Endothelial cell of umbilical vein (primary cell): Measurements from ENCODE around the gene HRK. TPM values are rescaled to one million over a fixed set of nuclear protein-coding genes. Genes with fewer than 3 reads are reported as not detected.

ENCODE experiments used
- BruUV-seq: library from RNA; stranded (reverse); fragments of 400-500 nt; replicated peaks from 2 replicates; lab custom pipeline; 2021; lab: Mats Ljungman, UMichigan
- CTCF ChIA-PET: fragments of 300-600, 350-600 bp; sonication (Branson Sonifier 250); formaldehyde crosslinking; loops from one replicate; lab custom pipeline; 2021; ENCODE audit warnings: antibody characterized with exemption, inconsistent platforms; lab: Charles Lee
- POLR2A ChIA-PET: fragments of 300-600, 350-600 bp; sonication (Branson Sonifier 250); formaldehyde crosslinking; loops from one replicate; lab custom pipeline; 2021; ENCODE audit warnings: antibody characterized with exemption, inconsistent platforms; lab: Charles Lee
- DNase-seq: peaks from one replicate; pipeline ENCODE4 v3.0.0-alpha.2; 2011; ENCODE audit warnings: low read depth, low spot score
- FAIRE-seq: peaks from 2 replicates; lab custom pipeline; 2011; peaks lifted over from hg19 to GRCh38; lab: Jason Lieb, UNC
- H2AFZ ChIP-seq: 2 replicates; pipeline ENCODE4 v1.6.0; 2012; ENCODE audit warnings: low read depth, low read length, control low read depth, inconsistent platforms
- H3K27ac ChIP-seq: 2 replicates; pipeline ENCODE4 v1.5.1; 2011; ENCODE audit warnings: low read depth, mild to moderate bottlenecking, control low read depth, low read length, moderate library complexity; ENCODE audit not compliant: insufficient read depth
- H3K27me3 ChIP-seq, 2 experiments: 2 replicates each; pipeline versions ENCODE4 v1.6.0 to v1.6.1; 2011; ENCODE audit warnings: low read length in 2 of 2, mixed read lengths in 1 of 2; ENCODE audit not compliant: control insufficient read depth in 2 of 2, insufficient read depth in 2 of 2
- H3K36me3 ChIP-seq, 2 experiments: 2 replicates in 1 of 2; 3 replicates in 1 of 2; pipeline ENCODE4 v1.5.1; 2011; ENCODE audit warnings: low read length in 2 of 2, mild to moderate bottlenecking in 1 of 2, moderate library complexity in 1 of 2; ENCODE audit not compliant: control insufficient read depth in 2 of 2, insufficient read depth in 2 of 2; ENCODE audit errors: extremely low read depth in 1 of 2
- H3K4me1 ChIP-seq: 3 replicates; pipeline ENCODE4 v1.5.1; 2011; ENCODE audit warnings: mild to moderate bottlenecking, low read length; ENCODE audit not compliant: control insufficient read depth, insufficient read depth; ENCODE audit errors: extremely low read depth
- H3K4me2 ChIP-seq: 2 replicates; pipeline ENCODE4 v1.6.1; 2011; ENCODE audit warnings: low read length, control low read depth, mixed read lengths; ENCODE audit not compliant: insufficient read depth
- H3K4me3 ChIP-seq, 3 experiments: fragments of 200-600 bp in 1 of 3; sonication (generic), shearing (Covaris generic) in 1 of 3; replicated peaks in 1 of 3; 2 replicates each; pipeline ENCODE4 v1.5.1; 2011 to 2016; ENCODE audit warnings: control low read depth in 3 of 3, low read length in 3 of 3, mild to moderate bottlenecking in 2 of 3, inconsistent platforms in 1 of 3, low read depth in 1 of 3, moderate library complexity in 1 of 3; ENCODE audit not compliant: insufficient read depth in 1 of 3
- H3K79me2 ChIP-seq: 2 replicates; pipeline ENCODE4 v1.6.0; 2012; ENCODE audit warnings: low read length, inconsistent platforms; ENCODE audit not compliant: control insufficient read depth, insufficient read depth
- H3K9ac ChIP-seq: replicated peaks from 2 replicates; pipeline ENCODE3; 2011; ENCODE audit warnings: low read length, control low read depth; ENCODE audit not compliant: insufficient read depth; ENCODE audit errors: extremely low read depth
- H3K9me1 ChIP-seq: replicated peaks from 3 replicates; pipeline ENCODE4 v1.6.0; 2011; ENCODE audit warnings: mild to moderate bottlenecking, low read length; ENCODE audit not compliant: control insufficient read depth, insufficient read depth; ENCODE audit errors: extremely low read depth
- H3K9me3 ChIP-seq: replicated peaks from 2 replicates; pipeline ENCODE4 v1.5.1; 2012; ENCODE audit warnings: low read length, inconsistent platforms; ENCODE audit not compliant: control insufficient read depth, insufficient read depth
- H4K20me1 ChIP-seq: replicated peaks from 2 replicates; pipeline ENCODE3; 2011; ENCODE audit warnings: mild to moderate bottlenecking, low read length; ENCODE audit not compliant: control insufficient read depth, insufficient read depth; ENCODE audit errors: extremely low read depth
- EZH2 ChIP-seq: IDR thresholded peaks from 2 replicates; pipeline ENCODE4 v1.6.1; 2012; ENCODE audit warnings: borderline replicate concordance, low read depth, mild to moderate bottlenecking, moderate library complexity, low read length, inconsistent platforms; ENCODE audit not compliant: severe bottlenecking
- FOS ChIP-seq: IDR thresholded peaks from 2 replicates; pipeline ENCODE4 v1.6.1; 2011; ENCODE audit warnings: mild to moderate bottlenecking, low read length, moderate library complexity, borderline replicate concordance; ENCODE audit not compliant: insufficient read depth
- GATA2 ChIP-seq: IDR thresholded peaks from 2 replicates; pipeline ENCODE4 v1.7.0; 2011; ENCODE audit warnings: low read depth, mild to moderate bottlenecking, moderate library complexity, mixed read lengths, low read length; ENCODE audit not compliant: insufficient read length, insufficient read depth
- JUN ChIP-seq: IDR thresholded peaks from 2 replicates; pipeline ENCODE4 v1.6.1; 2011; ENCODE audit warnings: borderline replicate concordance, low read depth; ENCODE audit not compliant: insufficient read length, insufficient read depth
- MYC ChIP-seq: IDR thresholded peaks from one replicate; pipeline ENCODE4 v1.6.1; 2011; ENCODE audit warnings: mild to moderate bottlenecking, low read depth, low read length
- POLR2A ChIP-seq: IDR thresholded peaks from 2 replicates; pipeline ENCODE4 v1.6.1; 2012; ENCODE audit warnings: low read depth, mild to moderate bottlenecking, control low read depth, low read length
- POLR2AphosphoS5 ChIP-seq: IDR thresholded peaks from 2 replicates; pipeline ENCODE4 v1.6.1; 2012; ENCODE audit warnings: low read depth, mild to moderate bottlenecking, control low read depth, low read length, moderate library complexity; ENCODE audit not compliant: insufficient read depth
- dilution Hi-C: fragments of 300-500 bp; cut with MboI; formaldehyde crosslinking; loops from one replicate; pipeline ENCODE4 v1.15.0; 2019; ENCODE audit warnings: low sequenced_read_pairs; ENCODE audit not compliant: extremely low pct_ligation_motif_present
- intact Hi-C: fragments of 100-400 bp; cut with micrococcal nuclease; formaldehyde crosslinking; loops from one replicate; pipeline ENCODE4 v1.10.0; 2022
- polyA plus RNA-seq, 4 experiments: library from polyadenylated mRNA; depleted of rRNA in 3 of 4; stranded (reverse) in 3 of 4; unstranded in 1 of 4; fragments of >200 nt; gene quantifications; 2 replicates each; pipeline versions ENCODE4 v1.2.1 to v1.2.3, GENCODE V29; 2011 to 2012; ENCODE audit warnings: missing spikeins in 1 of 4
- total RNA-seq: library from RNA; stranded (reverse); gene quantifications from 2 replicates; pipeline ENCODE4 v1.2.3, GENCODE V29; 2021
- TF ChIP-seq, protein P1 (sequence below): IDR thresholded peaks from 2 replicates; pipeline ENCODE4 v1.6.1; 2011; ENCODE audit not compliant: insufficient read depth, insufficient read length
- TF ChIP-seq, protein P2 (sequence below), 2 donors: IDR thresholded peaks; 1 replicate in 1 of 2; 2 replicates in 1 of 2; pipeline ENCODE4 v1.5.1; 2011; ENCODE audit warnings: low read length in 2 of 2, mild to moderate bottlenecking in 2 of 2, moderate library complexity in 2 of 2, control low read depth in 1 of 2, inconsistent platforms in 1 of 2, low read depth in 1 of 2; ENCODE audit not compliant: insufficient read depth in 1 of 2; ENCODE audit errors: extremely low read depth in 1 of 2

The HRK gene
- total and polyA plus RNA-seq, 2 donors (not counting 3 experiments of a cell fraction or from before 2014, with no cell fraction given): not detected

DNA sequence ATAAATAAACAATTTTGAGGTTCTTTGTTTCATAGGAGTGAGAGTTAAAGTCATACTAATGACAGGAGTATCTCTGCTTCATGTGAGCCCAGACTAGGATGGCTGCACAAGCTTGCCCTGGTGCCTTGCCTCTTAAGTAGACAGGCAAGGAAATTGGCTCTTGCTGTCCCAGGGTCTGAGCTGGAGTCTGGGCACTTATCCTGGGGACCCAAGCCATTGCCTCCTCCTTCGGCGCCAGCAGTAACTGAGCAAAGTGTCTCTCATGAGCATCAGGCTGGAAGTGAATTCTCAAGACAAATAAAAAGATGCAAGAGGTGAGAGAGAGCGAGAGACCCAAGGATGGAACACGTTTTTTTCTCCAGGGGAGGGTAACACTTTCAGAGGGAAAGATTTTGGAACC lies 22.6 kb upstream of the HRK start:
- FAIRE-seq: no peak
- POLR2A ChIA-PET: no interaction called here

More for the DNA sequence above, 22.6 kb upstream of the HRK start:
- Histone ChIP-seq H3K9ac (no peak overlapping the region), H3K79me2 (no peaks in the 10 kb centered on the region), H3K4me2 (no peak overlapping the region), H3K27me3 (peaks cover 8 to 13% of the 10 kb centered on the region in 2 experiments), H3K27ac (no peak overlapping the region), H3K4me3 (no peak overlapping the region), H4K20me1 (no peaks in the 10 kb centered on the region), H3K36me3 (no peaks in the 10 kb centered on the region), H3K9me3 (no peaks in the 10 kb centered on the region), H3K4me1 (no peaks in the 10 kb centered on the region), H3K9me1 (no peaks in the 10 kb centered on the region), H2AFZ (no peak overlapping the region)
- intact Hi-C loops: no loop called here
- dilution Hi-C loops: no loop called here
- DNase-seq: no peak
- CTCF ChIA-PET: no interaction called here
- TF ChIP-seq, protein P1, sequence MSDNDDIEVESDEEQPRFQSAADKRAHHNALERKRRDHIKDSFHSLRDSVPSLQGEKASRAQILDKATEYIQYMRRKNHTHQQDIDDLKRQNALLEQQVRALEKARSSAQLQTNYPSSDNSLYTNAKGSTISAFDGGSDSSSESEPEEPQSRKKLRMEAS: no peak
- TF ChIP-seq POLR2AphosphoS5 (no peak), GATA2 (no peak), FOS (no peak), JUN (no peak), POLR2A (no peak), MYC (no peak), EZH2 (no peak)
- TF ChIP-seq, protein P2, sequence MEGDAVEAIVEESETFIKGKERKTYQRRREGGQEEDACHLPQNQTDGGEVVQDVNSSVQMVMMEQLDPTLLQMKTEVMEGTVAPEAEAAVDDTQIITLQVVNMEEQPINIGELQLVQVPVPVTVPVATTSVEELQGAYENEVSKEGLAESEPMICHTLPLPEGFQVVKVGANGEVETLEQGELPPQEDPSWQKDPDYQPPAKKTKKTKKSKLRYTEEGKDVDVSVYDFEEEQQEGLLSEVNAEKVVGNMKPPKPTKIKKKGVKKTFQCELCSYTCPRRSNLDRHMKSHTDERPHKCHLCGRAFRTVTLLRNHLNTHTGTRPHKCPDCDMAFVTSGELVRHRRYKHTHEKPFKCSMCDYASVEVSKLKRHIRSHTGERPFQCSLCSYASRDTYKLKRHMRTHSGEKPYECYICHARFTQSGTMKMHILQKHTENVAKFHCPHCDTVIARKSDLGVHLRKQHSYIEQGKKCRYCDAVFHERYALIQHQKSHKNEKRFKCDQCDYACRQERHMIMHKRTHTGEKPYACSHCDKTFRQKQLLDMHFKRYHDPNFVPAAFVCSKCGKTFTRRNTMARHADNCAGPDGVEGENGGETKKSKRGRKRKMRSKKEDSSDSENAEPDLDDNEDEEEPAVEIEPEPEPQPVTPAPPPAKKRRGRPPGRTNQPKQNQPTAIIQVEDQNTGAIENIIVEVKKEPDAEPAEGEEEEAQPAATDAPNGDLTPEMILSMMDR (IDR thresholded peaks at IDR 0.05; ENCODE audit: extremely low read depth in 1 of 2, insufficient read depth in 1 of 2, low read depth in 1 of 2, low read length in 2 of 2): no peak
- BruUV-seq: no TSS peak
